HG03280 (cell line): ENCODE data around the gene ATP9B.
"Not testable (repeated sequence)": the region's sequence is repeated elsewhere in the genome, so short reads cannot be mapped to it uniquely, and the experiment has no call there.

ENCODE experiments used
- ATAC-seq: cut with Tn5 transposase; IDR thresholded peaks from one replicate; pipeline ENCODE4 v1.9.1; 2021; ENCODE audit warnings: mild to moderate bottlenecking, moderate library complexity; ENCODE audit not compliant: unreplicated experiment

The ATP9B gene

GRCh38 chr18:79227621-79228020 lies 158.4 kb downstream of the ATP9B start:
- no peak for ATAC-seq

- no peak for ATAC-seq
These were observed 160.2 kb downstream of the ATP9B start for GRCh38 chr18:79229431-79229830.

- no peak for ATAC-seq
These were observed 165.2 kb downstream of the ATP9B start for GRCh38 chr18:79234438-79234837.

- no peak for ATAC-seq
These were observed 170.4 kb downstream of the ATP9B start for GRCh38 chr18:79239631-79240030.

- ATAC-seq, result no peak
These were observed 172.6 kb downstream of the ATP9B start for GRCh38 chr18:79241755-79242154.

GRCh38 chr18:79242246-79242645 lies 173.1 kb downstream of the ATP9B start:
- ATAC-seq, result no peak

GRCh38 chr18:79245517-79246001 lies 176.4 kb downstream of the ATP9B start:
- ATAC-seq, result no peak

GRCh38 chr18:79246309-79247108 lies 177.3 kb downstream of the ATP9B start:
- peak; percentile 99 for ATAC-seq

- ATAC-seq, result no peak
These were observed 179.4 kb downstream of the ATP9B start for GRCh38 chr18:79248495-79249060.

- no peak for ATAC-seq
These were observed 181.2 kb downstream of the ATP9B start for GRCh38 chr18:79250301-79250981.

- ATAC-seq, result no peak
These were observed 181.8 kb downstream of the ATP9B start for GRCh38 chr18:79251021-79251420.

GRCh38 chr18:79252904-79253633 lies 183.9 kb downstream of the ATP9B start:
- ATAC-seq, result no peak

GRCh38 chr18:79257480-79257879 lies 188.3 kb downstream of the ATP9B start:
- no peak for ATAC-seq

GRCh38 chr18:79258447-79258846 lies 189.3 kb downstream of the ATP9B start:
- no peak for ATAC-seq

- ATAC-seq, result no peak
These were observed 190.0 kb downstream of the ATP9B start for GRCh38 chr18:79259218-79259617.

GRCh38 chr18:79260023-79260422 lies 190.8 kb downstream of the ATP9B start:
- no peak for ATAC-seq

- ATAC-seq, result no peak
These were observed 191.3 kb downstream of the ATP9B start for GRCh38 chr18:79260510-79260909.

- not testable (repeated sequence) for ATAC-seq
These were observed 195.9 kb downstream of the ATP9B start for GRCh38 chr18:79265068-79265467.

GRCh38 chr18:79271812-79272211 lies 202.6 kb downstream of the ATP9B start:
- ATAC-seq, result not testable (repeated sequence)

- no peak for ATAC-seq
These were observed 203.7 kb downstream of the ATP9B start for GRCh38 chr18:79272916-79273315.

GRCh38 chr18:79274823-79275222 lies 205.6 kb downstream of the ATP9B start:
- ATAC-seq, result no peak
